GM19463 (cell line): ENCODE results near the gene PAH.
"Not testable (repeated sequence)": the region's sequence is repeated elsewhere in the genome, so short reads cannot be mapped to it uniquely, and the experiment has no call there.

Experiments used
- ATAC-seq: cut with Tn5 transposase; IDR thresholded peaks from one replicate; pipeline ENCODE4 v1.9.1; 2021; ENCODE audit warnings: mild to moderate bottlenecking, moderate library complexity; ENCODE audit not compliant: unreplicated experiment

Gene PAH

GRCh38 chr12:102833687-102834441 is 83.2 kb downstream of the PAH start:
- ATAC-seq: no peak

DNA sequence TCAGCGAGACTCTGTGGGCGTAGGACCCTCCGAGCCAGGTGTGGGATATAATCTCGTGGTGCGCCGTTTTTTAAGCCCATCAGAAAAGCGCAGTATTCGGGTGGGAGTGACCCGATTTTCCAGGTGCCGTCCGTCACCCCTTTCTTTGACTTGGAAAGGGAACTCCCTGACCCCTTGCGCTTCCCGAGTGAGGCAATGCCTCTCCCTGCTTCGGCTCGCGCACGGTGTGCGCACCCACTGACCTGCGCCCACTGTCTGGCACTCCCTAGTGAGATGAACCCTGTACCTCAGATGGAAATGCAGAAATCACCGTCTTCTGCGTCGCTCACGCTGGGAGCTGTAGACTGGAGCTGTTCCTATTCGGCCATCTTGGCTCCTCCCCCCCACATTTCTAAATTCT is 84.2 kb downstream of the PAH start:
- not testable (repeated sequence) for ATAC-seq

DNA sequence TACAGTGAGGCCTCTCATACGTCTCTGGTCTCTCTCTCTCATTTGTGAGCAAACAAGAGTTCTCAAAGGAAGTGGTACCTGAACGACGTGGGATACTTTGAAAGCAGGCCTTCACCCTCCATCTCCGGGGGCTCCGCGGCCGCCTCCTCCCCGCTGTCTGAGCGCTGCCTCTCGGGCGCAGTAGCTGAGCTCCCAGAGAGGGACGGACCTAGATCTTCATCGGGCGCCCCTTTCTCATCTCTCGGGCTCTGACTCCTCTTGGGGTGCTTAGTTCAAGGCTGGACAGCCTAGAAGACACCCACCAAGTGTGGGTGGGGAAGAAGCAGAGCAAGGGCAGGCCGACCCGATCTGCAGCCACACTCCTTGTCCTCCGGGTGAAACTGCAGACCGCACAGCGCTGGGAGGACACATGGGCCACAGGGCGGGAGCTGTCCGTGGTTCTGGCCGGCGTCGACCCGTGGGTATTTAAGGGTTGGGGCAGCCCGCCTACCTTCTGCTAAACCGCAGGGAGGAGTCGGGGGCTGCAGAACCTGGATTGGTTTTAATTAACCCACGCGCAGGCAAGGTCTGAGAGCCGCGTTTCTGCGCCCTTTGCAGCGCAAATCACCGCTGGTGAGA is 92.7 kb downstream of the PAH start:
- ATAC-seq: no peak

DNA sequence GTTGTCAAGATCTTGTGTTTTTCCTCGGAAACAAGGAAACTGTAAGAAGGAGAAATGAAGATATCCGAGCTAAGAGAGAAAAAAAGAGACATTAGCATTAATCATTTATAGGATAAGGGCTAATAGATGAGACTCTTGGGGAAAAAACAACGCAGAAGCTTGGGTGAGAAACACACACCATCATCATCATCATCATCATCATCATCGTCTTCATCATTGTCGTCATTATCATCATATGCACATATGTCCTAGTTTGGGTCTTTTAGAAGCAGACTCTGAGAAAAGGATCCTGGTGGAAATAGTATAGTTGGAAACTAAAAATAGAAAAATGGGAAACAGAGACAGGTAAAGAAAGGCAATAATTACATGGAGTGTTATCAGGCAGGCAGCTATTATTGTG is 95.9 kb downstream of the PAH start:
- no peak for ATAC-seq

GRCh38 chr12:102816816-102817434 is 100.1 kb downstream of the PAH start:
- ATAC-seq: no peak

GRCh38 chr12:102814691-102815367 is 102.2 kb downstream of the PAH start:
- ATAC-seq: no peak

GRCh38 chr12:102812344-102812743 is 104.7 kb downstream of the PAH start:
- no peak for ATAC-seq

- no peak for ATAC-seq
These were observed 105.8 kb downstream of the PAH start for GRCh38 chr12:102811110-102811737.

GRCh38 chr12:102808412-102808811 is 108.6 kb downstream of the PAH start:
- no peak for ATAC-seq

DNA sequence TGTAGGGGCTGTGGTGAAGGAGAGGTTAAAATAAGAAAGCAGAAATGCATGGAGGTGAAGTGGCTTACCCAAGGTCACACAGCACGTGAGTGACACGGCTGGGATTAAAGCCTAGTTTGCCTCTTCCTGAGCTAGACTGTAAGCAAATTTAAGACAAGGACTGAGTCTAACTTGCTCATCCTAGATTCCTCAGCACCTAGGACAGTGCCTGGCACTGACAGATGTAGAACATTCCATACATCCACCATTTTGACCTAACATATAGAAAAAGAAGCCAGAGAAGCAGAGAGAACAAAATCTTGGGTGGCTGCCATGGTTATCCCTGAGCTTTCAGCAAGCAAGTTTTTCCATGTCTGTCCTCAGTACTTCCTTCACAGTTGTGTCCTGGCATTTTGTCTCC is 110.5 kb downstream of the PAH start:
- no peak for ATAC-seq

- ATAC-seq: no peak
These were observed 110.9 kb downstream of the PAH start for GRCh38 chr12:102806110-102806509.

GRCh38 chr12:102800565-102800964 is 116.5 kb downstream of the PAH start:
- no peak for ATAC-seq

- ATAC-seq: no peak
These were observed 117.8 kb downstream of the PAH start for GRCh38 chr12:102799229-102799628.

DNA sequence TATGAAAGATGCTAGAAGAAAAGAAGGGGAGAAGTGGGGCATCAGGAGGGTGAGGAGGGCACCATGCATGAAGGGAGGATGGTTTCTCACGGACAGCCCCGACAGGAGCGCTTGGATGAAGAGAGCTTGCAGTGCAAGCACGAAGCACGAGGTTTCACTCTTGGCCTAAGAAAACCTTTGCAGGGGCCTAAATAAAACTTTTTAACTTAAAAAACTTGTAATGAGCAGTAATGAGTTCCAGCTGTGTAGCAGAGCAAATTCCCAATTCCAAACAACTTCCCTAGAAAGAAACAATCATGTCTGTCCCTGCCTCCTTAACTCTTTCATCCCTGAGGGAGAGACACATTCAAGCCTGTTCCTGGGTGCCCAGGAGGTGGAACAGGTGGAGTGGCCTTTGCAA is 119.5 kb downstream of the PAH start:
- no peak for ATAC-seq

DNA sequence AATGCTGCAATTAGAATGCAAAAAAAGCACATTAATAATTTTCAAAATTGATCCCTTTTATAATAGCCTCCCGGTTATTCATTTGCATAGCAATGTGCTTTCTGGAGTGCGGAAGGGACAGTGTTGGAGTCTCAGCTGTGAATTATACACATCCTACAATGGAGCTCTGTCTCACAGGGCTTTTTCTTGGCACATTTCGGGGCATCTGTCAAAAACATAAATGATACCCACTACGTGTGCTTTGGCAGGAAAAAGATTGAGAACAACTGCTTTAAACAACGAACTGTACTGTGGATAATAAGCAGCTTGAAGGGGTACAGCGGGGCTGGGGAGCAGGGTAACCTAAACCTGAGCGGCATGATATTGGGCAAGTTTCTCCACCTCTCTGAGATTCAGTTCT is 123.1 kb downstream of the PAH start:
- no peak for ATAC-seq
